ENCODE results near the gene TEX2. TPM values are rescaled to one million over a fixed set of nuclear protein-coding genes. Genes with fewer than 3 reads are reported as not detected.

TEX2 gene
- total RNA-seq, 1 donor from 2014 or later, result 11.6 TPM

DNA sequence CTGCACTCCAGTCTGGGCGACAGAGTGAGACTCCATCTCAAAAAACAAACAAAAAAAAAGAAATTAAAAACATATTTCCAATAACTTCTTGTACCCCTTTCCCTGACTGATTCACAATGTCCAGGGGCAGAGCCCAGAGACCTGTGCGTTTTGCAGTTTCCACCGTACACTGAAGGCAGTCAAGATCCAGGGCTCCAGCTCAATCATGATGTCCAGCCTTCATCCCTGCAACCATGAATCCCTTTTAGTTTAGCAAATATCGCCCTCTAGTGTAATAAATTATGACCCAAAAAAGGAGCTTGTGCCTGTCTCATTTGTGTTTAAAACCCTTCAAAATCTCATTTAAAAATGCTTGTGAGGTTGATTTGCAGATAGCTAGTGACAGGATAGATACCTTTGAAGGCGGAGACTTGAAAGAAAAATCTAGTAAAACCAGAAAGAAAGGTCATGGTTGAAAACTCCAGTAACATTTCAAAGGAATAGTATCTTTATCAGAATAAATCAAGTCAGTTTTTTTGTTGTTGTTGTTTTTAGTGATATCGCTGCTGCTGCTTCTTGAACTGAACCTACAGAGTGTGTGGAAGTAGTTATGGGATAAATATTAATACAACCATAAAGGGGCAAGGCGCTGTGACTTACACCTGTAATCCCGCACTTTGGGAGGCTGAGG, 129.4 kb downstream of the TEX2 start:
- DNase-seq (ENCODE audit: low read depth), result no peak
- TF ChIP-seq, protein P1, sequence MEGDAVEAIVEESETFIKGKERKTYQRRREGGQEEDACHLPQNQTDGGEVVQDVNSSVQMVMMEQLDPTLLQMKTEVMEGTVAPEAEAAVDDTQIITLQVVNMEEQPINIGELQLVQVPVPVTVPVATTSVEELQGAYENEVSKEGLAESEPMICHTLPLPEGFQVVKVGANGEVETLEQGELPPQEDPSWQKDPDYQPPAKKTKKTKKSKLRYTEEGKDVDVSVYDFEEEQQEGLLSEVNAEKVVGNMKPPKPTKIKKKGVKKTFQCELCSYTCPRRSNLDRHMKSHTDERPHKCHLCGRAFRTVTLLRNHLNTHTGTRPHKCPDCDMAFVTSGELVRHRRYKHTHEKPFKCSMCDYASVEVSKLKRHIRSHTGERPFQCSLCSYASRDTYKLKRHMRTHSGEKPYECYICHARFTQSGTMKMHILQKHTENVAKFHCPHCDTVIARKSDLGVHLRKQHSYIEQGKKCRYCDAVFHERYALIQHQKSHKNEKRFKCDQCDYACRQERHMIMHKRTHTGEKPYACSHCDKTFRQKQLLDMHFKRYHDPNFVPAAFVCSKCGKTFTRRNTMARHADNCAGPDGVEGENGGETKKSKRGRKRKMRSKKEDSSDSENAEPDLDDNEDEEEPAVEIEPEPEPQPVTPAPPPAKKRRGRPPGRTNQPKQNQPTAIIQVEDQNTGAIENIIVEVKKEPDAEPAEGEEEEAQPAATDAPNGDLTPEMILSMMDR (conservative IDR thresholded peaks at IDR 0.05; ENCODE audit: low read depth, low read length), result peak; percentile 69
- H3K4me3 ChIP-seq (ENCODE audit: low read depth, low read length), result no peak overlapping the region

DNA sequence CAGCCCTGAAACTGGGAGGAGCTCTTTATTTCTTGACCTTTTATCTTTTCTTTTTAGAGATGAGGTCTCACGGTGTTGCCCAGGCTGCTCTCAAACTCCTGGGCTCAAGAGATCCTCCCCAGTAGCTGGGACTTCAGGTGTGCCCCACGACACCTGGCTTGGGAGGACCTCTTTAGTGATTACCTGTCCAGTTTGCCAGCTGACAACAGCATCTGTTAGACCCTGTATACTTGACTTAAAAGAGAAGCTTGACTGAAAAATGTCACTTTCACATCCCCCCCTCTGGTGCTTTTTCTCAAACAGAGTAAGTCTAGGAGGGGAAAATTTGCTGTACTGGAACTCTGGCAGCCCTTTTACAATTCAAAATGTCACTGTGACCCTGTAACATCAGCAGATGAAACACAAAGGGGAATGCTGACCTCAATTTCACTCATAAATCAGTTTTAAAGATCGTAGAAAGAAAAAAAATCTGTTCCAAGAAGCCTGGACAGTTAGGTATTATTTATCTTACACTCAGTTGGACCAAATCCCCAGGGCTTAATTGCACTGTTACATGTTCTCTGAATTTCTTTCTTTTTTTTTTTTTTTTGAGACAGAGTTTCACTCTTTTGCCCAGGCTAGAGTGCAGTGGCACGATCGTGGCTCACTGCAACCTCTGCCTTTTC, 131.3 kb downstream of the TEX2 start:
- no peak overlapping the region for H3K4me3 ChIP-seq (ENCODE audit: low read depth, low read length)
- TF ChIP-seq, protein P1 (conservative IDR thresholded peaks at IDR 0.05; ENCODE audit: low read depth, low read length), result no peak
- no peak for DNase-seq (ENCODE audit: low read depth)

DNA sequence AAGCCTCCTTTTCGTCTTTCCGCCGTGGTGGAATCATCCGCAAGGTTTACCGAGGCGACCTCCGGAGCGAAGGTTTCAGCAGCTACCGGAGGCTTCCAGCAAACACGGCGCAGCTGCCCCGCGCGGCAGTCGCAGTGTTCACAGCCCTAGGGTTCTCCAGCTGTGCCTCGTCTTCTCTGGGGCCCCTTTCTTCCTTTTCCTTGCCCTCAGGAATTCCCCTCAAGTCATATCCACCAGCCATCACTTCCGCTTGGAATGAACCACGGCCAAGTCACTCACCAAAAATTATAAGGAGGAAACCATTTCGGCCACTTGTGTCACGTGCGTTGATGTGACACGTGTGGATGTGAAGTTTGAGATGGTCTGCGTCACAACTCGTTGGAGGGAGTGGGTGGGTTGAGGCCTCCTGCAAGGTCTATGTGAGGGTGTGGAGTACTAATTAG, 132.5 kb downstream of the TEX2 start:
- DNase-seq (ENCODE audit: low read depth), result no peak
- peak overlapping the region; percentile 61 for H3K4me3 ChIP-seq (ENCODE audit: low read depth, low read length)
- TF ChIP-seq, protein P1 (conservative IDR thresholded peaks at IDR 0.05; ENCODE audit: low read depth, low read length), result no peak

DNA sequence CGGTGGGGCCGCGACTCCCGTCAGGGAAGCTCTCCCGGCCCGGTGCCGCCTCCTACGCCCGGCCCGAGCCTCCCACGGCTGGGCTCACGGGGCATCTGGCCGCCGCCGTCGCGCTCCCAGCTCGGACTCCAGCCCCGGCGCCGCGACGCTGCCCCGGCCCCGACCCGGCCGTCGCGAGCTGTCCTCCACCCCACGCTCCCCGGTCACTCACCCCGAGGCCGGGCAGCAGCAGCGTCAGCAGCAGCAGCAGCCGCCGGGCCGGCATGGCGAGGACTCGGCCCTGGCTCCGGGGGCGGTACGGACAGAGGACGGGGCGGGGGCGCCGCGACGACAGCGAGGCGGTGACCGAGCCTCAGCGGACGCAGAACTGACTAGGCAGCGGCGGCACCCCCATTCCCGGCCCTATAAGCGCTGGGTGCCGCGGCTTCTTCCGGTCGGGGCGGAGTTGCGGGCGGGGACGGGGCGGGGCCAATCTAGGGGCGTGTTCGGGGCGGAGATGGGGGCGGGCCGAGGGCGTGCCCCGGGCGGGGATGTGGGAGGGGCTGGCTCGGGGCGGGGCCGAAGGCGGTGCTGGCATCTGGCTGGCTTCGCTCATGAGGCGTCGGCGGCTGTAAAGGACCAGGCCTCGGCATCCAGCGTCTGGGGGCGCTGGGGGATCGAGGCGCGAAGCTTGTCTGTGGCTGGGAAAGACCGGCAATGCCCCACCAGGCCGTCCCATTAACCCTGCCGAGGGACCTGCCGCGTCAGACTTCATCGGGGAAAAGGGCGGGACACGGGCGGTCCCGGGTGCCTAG, 133.1 kb downstream of the TEX2 start, which contains the start of gene ERN1:
ERN1 (minus strand) TSS at position 380 of the 794 bp plus-strand sequence; CDS start at position 265, 115 bp downstream.
- TF ChIP-seq, protein P1 (conservative IDR thresholded peaks at IDR 0.05; ENCODE audit: low read depth, low read length), result no peak
- DNase-seq (ENCODE audit: low read depth), result no peak
- H3K4me3 ChIP-seq (ENCODE audit: low read depth, low read length), result peak within 1 kb of the TSS; percentile 82

DNA sequence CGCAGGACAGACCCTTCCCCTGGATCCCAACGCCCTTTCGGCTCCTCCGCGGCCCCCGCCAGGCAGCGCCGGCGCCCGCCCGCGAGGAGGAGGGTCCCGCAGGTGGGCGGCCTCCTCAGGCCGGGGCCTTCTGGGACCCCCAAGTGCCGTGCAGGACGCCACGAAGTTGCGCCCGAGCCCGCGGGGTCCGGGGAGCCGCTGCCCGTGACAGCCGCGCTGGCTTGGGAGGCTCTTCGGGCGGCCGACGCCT, 133.6 kb downstream of the TEX2 start:
- TF ChIP-seq, protein P1 (conservative IDR thresholded peaks at IDR 0.05; ENCODE audit: low read depth, low read length), result no peak
- no peak for DNase-seq (ENCODE audit: low read depth)
- H3K4me3 ChIP-seq (ENCODE audit: low read depth, low read length), result peak overlapping the region; percentile 82

DNA sequence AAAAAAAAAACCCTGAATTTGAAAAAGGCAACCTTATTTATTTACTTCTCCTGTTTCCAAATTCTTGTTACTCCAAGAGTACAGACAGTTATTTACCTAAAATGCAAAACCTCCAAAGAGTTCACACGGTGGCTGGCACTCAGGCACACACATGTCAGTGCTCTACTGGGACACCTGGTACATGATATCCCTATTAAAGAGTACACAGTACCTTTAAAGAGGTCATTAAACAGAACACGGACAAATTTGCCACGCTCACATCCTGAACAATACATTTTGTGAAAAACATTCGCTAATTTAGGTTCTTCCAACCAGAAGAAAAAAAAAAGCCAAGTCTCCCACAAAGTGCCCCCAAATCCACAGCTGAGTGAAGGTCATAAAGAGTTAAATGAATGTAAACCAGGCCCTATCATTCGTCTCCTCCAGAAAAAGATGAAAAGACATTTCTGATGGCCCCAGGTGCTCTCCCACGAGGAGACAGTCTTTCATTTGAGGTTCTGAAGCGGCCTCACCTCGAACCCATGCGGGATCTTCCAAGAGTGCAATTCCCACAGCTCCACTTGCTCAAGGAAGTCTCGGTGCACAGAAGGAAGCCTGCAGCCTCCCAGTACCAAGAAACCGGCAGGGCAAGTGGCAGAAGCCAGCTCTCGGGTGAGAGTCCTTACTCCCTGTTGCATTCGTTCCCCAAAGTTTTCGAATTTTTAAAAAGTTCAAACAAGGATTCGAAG, 134.1 kb downstream of the TEX2 start:
- TF ChIP-seq, protein P1 (conservative IDR thresholded peaks at IDR 0.05; ENCODE audit: low read depth, low read length), result no peak
- DNase-seq (ENCODE audit: low read depth), result no peak
- peak overlapping the region; percentile 82 for H3K4me3 ChIP-seq (ENCODE audit: low read depth, low read length)
